WTC11 (cell line): ENCODE measurements around the gene KRT80. TPM values are rescaled to one million over a fixed set of nuclear protein-coding genes. Genes with fewer than 3 reads are reported as not detected.
A peak's percentile ranks its signal among the peaks of the same experiment; 100 is the strongest.

ENCODE experiments used
- ATAC-seq: fragments of 200-7000 bp; cut with Tn5 transposase; 2 replicates; pipeline ENCODE4 v1.10.0; 2021; ENCODE audit warnings: mild to moderate bottlenecking, moderate library complexity
- CTCF ChIA-PET: fragments of 300-600 bp; sonication (Branson Sonifier 250); formaldehyde crosslinking; loops from one replicate; lab custom pipeline; 2021; ENCODE audit warnings: antibody characterized with exemption; lab: Charles Lee
- POLR2A ChIA-PET: fragments of 350-600 bp; sonication (Branson Sonifier 250); formaldehyde crosslinking; loops from one replicate; lab custom pipeline; 2021; ENCODE audit warnings: antibody characterized with exemption; lab: Charles Lee
- DNase-seq: peaks from one replicate; pipeline ENCODE4 v3.0.0; 2021; ENCODE audit warnings: low spot score
- H3K27ac Mint-ChIP-seq: 2 replicates; pipeline ENCODE4 v1.8.0; 2021; ENCODE audit warnings: mixed read lengths
- H3K27me3 Mint-ChIP-seq: 2 replicates; pipeline ENCODE4 v1.8.0; 2021; ENCODE audit warnings: low read depth, mild to moderate bottlenecking, moderate library complexity, mixed read lengths
- H3K36me3 Mint-ChIP-seq: 2 replicates; pipeline ENCODE4 v1.8.0; 2021; ENCODE audit warnings: mixed read lengths
- H3K4me1 Mint-ChIP-seq: 2 replicates; pipeline ENCODE4 v1.8.0; 2022; ENCODE audit warnings: mixed read lengths
- H3K4me3 Mint-ChIP-seq: 2 replicates; pipeline ENCODE4 v1.8.0; 2021; ENCODE audit warnings: mild to moderate bottlenecking, moderate library complexity, mixed read lengths
- H3K9me3 Mint-ChIP-seq: 2 replicates; pipeline ENCODE4 v1.8.0; 2021; ENCODE audit warnings: mixed read lengths
- ARID4B ChIP-seq: sonication (generic); formaldehyde crosslinking; IDR thresholded peaks from 2 replicates; pipeline ENCODE4 v1.8.0; 2023; ENCODE audit warnings: missing genetic modification reagents, mild to moderate bottlenecking, borderline replicate concordance
- EMX1 ChIP-seq: fragments of 250-450 bp; sonication (Bioruptor Pico); IDR thresholded peaks from 2 replicates; pipeline ENCODE4 v1.8.0; 2021; ENCODE audit warnings: mild to moderate bottlenecking
- FOXJ3 ChIP-seq: sonication (generic); formaldehyde crosslinking; IDR thresholded peaks from 2 replicates; pipeline ENCODE4 v1.9.0; 2021; ENCODE audit warnings: missing genetic modification reagents, mild to moderate bottlenecking, borderline replicate concordance
- FOXK1 ChIP-seq: sonication (generic); formaldehyde crosslinking; IDR thresholded peaks from 2 replicates; pipeline ENCODE4 v1.8.0; 2022; ENCODE audit warnings: mild to moderate bottlenecking, moderate library complexity, missing genetic modification reagents
- FOXP1 ChIP-seq: sonication (generic); formaldehyde crosslinking; IDR thresholded peaks from 2 replicates; pipeline ENCODE4 v1.8.0; 2022; ENCODE audit warnings: missing genetic modification reagents, mild to moderate bottlenecking, moderate library complexity, borderline replicate concordance
- GRHL2 ChIP-seq: fragments of 250-450 bp; sonication (Bioruptor Pico); IDR thresholded peaks from 2 replicates; pipeline ENCODE4 v1.8.0; 2022; ENCODE audit warnings: mild to moderate bottlenecking, moderate library complexity; ENCODE audit not compliant: insufficient replicate concordance, severe bottlenecking
- GTF2I ChIP-seq: fragments of 250-450 bp; sonication (Bioruptor Pico); conservative IDR thresholded peaks from 2 replicates; pipeline ENCODE4 v1.4.0; 2021; ENCODE audit warnings: mild to moderate bottlenecking
- MAX ChIP-seq: sonication (generic); formaldehyde crosslinking; IDR thresholded peaks from 2 replicates; pipeline ENCODE4 v1.8.0; 2022; ENCODE audit warnings: mild to moderate bottlenecking, missing genetic modification reagents
- MXD4 ChIP-seq: fragments of 250-450 bp; sonication (Bioruptor Pico); IDR thresholded peaks from 2 replicates; pipeline ENCODE4 v1.8.0; 2021; ENCODE audit warnings: mild to moderate bottlenecking, moderate library complexity, borderline replicate concordance
- NFYB ChIP-seq: sonication (generic); formaldehyde crosslinking; conservative IDR thresholded peaks from 2 replicates; pipeline ENCODE4 v1.8.0; 2022; ENCODE audit warnings: low read depth, missing genetic modification reagents
- NR3C1 ChIP-seq: sonication (generic); formaldehyde crosslinking; conservative IDR thresholded peaks from 2 replicates; pipeline ENCODE4 v1.8.1; 2023; ENCODE audit warnings: low read depth, mild to moderate bottlenecking, missing genetic modification reagents
- PRDM15 ChIP-seq: sonication (generic); formaldehyde crosslinking; IDR thresholded peaks from 2 replicates; pipeline ENCODE4 v1.8.0; 2022; ENCODE audit warnings: missing genetic modification reagents
- SMAD4 ChIP-seq: sonication (generic); formaldehyde crosslinking; IDR thresholded peaks from 2 replicates; pipeline ENCODE4 v1.8.0; 2022; ENCODE audit warnings: mild to moderate bottlenecking, missing genetic modification reagents
- TEAD4 ChIP-seq: sonication (generic); formaldehyde crosslinking; IDR thresholded peaks from 2 replicates; pipeline ENCODE4 v1.8.0; 2022; ENCODE audit warnings: mild to moderate bottlenecking, missing genetic modification reagents
- ZNF263 ChIP-seq: sonication (generic); formaldehyde crosslinking; IDR thresholded peaks from 2 replicates; pipeline ENCODE4 v1.8.1; 2022; ENCODE audit warnings: low read depth, mild to moderate bottlenecking, moderate library complexity, missing genetic modification reagents
- ZNF317 ChIP-seq: sonication (generic); formaldehyde crosslinking; IDR thresholded peaks from 2 replicates; pipeline ENCODE4 v1.8.1; 2023; ENCODE audit warnings: low read depth, mild to moderate bottlenecking, moderate library complexity, missing genetic modification reagents, borderline replicate concordance
- ZNF396 ChIP-seq: fragments of 250-450 bp; sonication (Bioruptor Pico); IDR thresholded peaks from 2 replicates; pipeline ENCODE4 v1.8.0; 2021; ENCODE audit warnings: mild to moderate bottlenecking, moderate library complexity, borderline replicate concordance
- ZNF423 ChIP-seq: fragments of 250-450 bp; sonication (Bioruptor Pico); IDR thresholded peaks from 2 replicates; pipeline ENCODE4 v2.1.2; 2022; ENCODE audit warnings: mild to moderate bottlenecking, moderate library complexity
- ZNF512 ChIP-seq: sonication (generic); formaldehyde crosslinking; IDR thresholded peaks from 2 replicates; pipeline ENCODE4 v1.8.1; 2022; ENCODE audit warnings: missing genetic modification reagents, borderline replicate concordance
- total RNA-seq: library from RNA; stranded (reverse); gene quantifications from 3 replicates; pipeline ENCODE4 v1.2.3, GENCODE V29; 2021

The KRT80 gene
- total RNA-seq, 1 experiment from 2014 or later, result 0.11 TPM

GRCh38 chr12:52212701-52213563 is 21.1 kb upstream of the KRT80 start:
- Mint-ChIP-seq H3K4me3 (no peak overlapping the region), H3K27ac (no peak overlapping the region), H3K4me1 (peaks cover 12% of the 10 kb centered on the region), H3K9me3 (no peaks in the 10 kb centered on the region), H3K27me3 (no peaks in the 10 kb centered on the region), H3K36me3 (no peaks in the 10 kb centered on the region)
- no peak for ATAC-seq
- CTCF ChIA-PET, result interaction anchor here (0.7 to 7.8 kb wide), 41 partner anchors 9 to 490 kb away, joined by 3 to 60 read pairs (median 6); partner anchors contain the start of genes KRT77 and KRT80
- POLR2A ChIA-PET, result interaction anchor here (1.1 kb wide), 1 partner anchor 32 kb away, joined by 3 read pairs; no protein-coding TSS in a partner anchor
- TF ChIP-seq FOXP1 (0 out of 2 replicates have a peak, but pooled peaks have one; percentile 58), GRHL2 (CRISPR knock-in tag) (no peak), ZNF512 (CRISPR knock-in tag) (0 out of 2 replicates have a peak, but pooled peaks have one; percentile 48)
- DNase-seq, result peak; percentile 9

- ATAC-seq (no peak), DNase-seq (peak; percentile 9)
- ChIA-PET POLR2A (interaction anchor here (1.1 kb wide), 1 partner anchor 33 kb away, joined by 3 read pairs; no protein-coding TSS in a partner anchor), CTCF (interaction anchor here (0.9 to 7.8 kb wide), 11 partner anchors 10 to 161 kb away, joined by 3 to 60 read pairs (median 22); no protein-coding TSS in a partner anchor)
- Mint-ChIP-seq H3K36me3 (no peaks in the 10 kb centered on the region), H3K27me3 (no peaks in the 10 kb centered on the region), H3K4me1 (peaks cover 11% of the 10 kb centered on the region), H3K9me3 (no peaks in the 10 kb centered on the region), H3K4me3 (no peak overlapping the region), H3K27ac (no peak overlapping the region)
- TF ChIP-seq MXD4 (CRISPR knock-in tag) (no peak), ZNF263 (CRISPR knock-in tag) (no peak), ZNF423 (no peak), PRDM15 (CRISPR knock-in tag) (no peak), ZNF396 (CRISPR knock-in tag) (no peak), FOXK1 (CRISPR knock-in tag) (no peak), NR3C1 (CRISPR knock-in tag) (no peak), FOXJ3 (CRISPR knock-in tag) (no peak), ZNF317 (CRISPR knock-in tag) (no peak), GTF2I (CRISPR knock-in tag) (no peak), SMAD4 (CRISPR knock-in tag) (no peak), ARID4B (CRISPR knock-in tag) (no peak), TEAD4 (no peak), NFYB (no peak), MAX (CRISPR knock-in tag) (no peak), EMX1 (no peak)
These were observed 20.1 kb upstream of the KRT80 start for GRCh38 chr12:52211716-52212585.
